Fibroblast of the conjunctiva (primary cell): Measurements from ENCODE around the gene PPP1R12A.
"Not testable (repeated sequence)": the region's sequence is repeated elsewhere in the genome, so short reads cannot be mapped to it uniquely, and the experiment has no call there.

Experiments
- DNase-seq: peaks from one replicate; pipeline ENCODE4 v3.0.0-alpha.2; 2010; ENCODE audit warnings: low read depth

The PPP1R12A gene

DNA sequence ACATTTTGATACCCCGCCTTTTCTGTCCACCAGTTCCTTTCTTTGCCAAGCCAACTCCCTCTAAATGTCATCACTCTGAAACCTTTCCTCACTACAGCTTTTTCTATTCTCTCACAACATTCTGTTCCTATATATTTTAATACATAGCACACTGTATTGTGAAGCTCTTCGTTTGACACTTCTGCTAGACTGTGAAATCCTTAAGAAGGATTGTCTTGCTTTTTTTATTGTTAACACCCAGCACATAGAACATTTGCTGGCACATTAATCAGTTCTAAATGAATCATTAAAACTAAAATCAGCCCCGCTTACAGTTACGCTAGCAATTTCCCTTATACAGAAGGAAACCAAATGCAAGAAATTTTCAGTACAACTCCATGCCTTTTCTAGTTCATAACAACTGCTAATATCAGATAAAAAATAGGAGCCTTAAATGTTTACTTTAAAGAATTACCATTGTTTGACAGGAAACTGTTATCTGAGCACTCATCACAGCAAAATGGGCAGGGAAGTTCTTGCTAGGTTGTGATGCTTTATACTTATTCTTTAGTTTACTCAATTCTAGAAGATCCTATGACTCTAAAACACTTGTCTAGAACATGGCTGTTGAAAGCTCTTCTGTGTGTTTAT, 93.5 kb downstream of the PPP1R12A start:
- DNase-seq, result no peak

DNA sequence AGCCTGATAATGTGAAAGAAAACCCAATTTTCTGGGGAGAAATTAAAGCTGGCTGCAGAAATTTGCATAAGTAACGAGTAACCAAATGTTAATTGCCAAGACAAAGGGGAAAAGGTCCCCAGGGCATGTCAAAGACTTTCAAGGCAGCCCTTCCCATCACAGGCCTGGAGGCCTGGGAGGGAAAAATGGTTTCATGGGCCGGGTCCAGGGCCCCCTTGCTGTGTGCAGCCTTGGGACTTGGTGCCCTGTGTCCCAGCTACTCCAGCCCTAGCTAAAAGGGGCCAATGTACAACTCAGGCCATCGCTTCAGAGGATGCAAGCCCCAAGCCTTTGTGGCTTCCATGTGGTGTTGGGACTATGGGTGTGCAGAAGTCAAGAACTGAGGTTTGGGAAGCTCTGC, 96.5 kb downstream of the PPP1R12A start:
- no peak for DNase-seq

DNA sequence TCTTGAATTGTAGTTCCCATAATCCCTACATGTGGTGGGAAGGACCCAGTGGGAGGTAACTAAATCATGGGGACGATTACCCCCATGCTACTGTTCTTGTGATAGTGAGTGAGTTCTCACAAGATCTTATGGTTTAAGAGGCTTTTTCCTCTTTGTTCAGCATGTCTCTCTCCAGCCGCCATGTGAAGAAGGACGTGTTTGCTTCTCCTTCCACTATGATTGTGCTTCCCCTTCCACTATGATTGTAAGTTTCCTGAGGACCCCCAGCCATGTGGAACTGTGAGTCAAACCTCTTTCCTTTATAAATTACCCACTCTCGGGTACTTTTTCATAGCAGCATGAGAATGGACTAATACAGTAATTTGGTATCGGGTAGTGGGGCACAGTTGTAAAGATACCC, 97.3 kb downstream of the PPP1R12A start:
- no peak for DNase-seq

DNA sequence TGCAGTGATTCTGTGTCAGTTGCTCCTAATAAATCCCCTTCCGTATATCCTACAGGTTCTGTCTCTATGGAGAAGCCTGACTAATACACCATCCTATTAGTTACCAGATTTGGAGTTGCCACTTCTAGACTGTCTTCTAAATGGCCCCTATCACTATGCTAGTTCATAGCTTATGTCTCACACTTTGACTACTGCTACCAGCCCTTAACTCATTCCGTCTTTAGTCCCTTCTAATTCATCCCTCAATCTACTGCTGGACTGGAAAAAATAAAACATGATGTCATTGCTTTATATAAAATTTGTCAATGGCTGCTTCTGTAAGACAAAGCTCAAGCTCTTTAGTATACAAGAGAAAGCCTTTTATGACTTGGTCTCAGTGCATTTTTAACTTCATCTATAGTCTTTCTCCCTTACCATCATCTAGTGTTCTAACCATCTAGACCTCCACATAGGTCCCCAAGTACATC, 99.5 kb downstream of the PPP1R12A start:
- no peak for DNase-seq

DNA sequence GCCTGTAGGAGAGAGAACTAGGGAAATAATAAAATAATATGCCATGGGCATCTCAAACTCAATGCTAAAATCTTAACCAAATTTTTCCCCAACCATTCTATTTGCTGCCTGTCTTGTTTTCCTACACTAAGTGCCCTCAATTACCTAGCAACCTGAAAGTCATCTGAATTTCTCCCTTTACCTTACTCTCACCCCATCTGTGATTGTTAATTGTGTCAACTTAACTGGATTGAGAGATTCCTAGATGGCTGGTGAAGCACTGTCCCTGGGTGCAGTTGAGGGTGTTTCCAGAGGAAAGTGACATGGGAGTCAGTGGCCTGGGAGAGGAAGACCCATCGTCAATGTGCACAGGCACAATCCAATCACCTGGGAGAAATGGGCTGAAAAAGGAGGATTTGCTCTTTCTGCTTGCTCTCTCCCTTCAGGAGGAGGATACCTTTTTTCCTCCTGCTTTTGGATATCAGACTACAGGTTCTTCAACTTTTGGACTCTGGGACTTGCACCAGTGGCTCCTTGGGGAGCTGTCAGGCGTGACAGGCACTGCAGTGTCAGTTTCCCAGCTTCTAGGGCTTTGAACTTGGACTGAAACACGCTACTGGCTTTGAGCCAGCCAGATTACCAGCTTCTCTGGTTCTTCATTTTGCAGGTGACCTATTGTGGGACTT, 100.1 kb downstream of the PPP1R12A start:
- no peak for DNase-seq

DNA sequence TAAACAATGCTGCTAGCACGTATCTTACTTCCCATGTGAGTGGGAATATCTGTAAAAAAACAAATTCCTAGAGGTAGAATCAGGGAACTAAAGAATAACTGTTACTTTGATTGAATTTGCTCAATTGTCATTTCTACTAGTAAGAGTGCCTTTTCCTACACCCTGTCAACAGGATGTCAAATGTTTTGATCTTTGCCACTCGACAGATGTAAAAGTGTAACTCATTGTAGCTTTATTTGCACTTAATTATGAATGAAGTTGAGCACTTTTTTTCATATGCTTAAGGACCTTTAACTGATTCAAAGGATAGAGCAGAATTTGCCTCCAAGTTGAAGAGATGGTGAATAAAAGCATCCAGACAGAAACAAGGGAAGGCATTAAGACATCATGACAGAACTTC, 104.5 kb downstream of the PPP1R12A start:
- DNase-seq, result no peak

DNA sequence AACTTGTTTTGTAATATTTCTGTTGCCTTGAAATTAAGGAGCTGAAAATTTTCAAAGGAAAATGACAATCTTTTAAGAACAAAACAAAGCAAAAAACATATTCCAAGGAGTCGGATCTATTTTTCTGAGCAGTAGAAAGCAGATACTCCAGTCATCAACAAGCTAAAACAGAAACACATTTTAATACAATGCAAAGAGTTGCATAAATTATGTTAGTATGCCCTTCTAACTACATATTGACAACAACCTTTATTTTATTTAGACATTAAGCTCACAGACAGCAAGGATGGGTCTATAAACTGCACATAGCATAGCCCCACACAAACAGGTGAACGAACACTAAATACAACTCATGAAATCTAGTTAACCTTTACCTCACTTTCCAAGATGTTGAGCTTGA, 106.0 kb downstream of the PPP1R12A start:
- DNase-seq, result no peak

DNA sequence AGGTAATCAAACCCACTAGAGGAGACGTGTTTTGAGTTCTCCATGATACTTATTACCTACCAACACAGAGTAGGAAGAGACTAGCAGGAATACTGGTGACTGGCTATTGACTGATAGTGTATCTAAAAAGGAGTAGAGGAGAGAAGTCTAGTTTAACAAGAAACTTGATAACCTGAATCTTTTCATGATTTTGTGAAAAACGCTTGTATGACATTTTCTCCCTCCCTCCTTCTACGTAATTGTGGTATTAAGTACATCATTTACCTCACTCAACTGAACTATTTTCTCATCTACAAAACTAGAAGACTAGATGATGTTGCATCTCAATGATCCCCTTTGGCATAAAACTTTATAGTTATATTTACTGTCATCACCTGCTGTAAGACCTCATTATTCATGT, 107.4 kb downstream of the PPP1R12A start:
- no peak for DNase-seq

DNA sequence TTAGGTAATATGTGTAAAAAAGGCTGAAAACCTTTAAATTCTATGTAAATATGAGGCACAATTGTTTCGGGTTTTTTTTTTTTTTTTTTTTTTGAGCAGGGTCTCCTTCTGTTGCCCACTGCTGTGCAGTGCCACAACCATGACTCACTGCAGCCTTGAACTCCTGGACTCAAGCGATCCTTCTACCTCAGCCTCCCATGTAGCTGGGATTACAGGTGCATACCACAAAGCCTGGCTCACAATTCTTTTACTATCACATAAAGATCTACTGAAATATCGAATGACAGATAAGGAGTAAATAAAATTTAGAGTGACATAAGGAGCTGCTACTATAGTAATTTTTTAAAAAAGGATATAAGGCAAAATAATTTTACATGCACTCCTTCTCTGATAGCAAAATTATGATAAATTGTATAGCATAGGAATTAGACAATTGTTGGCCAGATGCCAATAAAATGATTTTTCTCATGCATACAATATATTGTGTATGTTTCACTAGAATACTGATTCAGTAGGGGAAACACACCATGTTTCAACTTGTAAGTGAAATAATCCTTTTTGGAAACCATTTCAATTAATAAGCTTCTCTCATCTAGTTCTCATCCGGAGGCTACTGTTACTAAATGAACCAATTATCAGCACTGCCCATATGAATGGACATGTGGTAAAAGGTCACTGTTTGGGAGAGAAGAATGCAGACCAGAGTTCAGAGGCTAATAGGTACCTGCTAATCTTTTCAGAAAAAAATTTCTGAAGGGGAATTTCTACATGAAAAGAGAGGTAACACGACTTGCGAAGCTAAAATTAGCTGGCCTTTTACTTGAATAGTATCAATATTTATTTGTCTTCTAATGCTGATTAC, 108.4 kb downstream of the PPP1R12A start:
- DNase-seq, result no peak

DNA sequence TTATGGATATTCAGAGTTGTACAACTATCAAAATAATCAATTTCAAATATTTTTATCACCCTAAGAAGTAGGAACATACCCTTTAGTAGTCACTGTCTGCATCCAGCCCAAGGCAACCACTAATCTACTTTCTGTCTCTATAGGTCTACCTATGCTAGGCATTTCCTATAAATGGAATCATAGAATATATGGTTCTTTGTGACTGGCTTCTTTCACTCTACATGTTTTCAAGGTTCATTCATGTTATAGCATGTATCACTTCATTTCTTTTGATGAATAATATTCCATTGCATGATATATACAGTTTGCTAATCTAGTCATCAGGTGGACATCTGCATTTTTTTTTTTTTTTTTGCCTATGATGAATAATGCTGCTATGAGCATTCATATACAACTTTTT, 112.4 kb downstream of the PPP1R12A start:
- no peak for DNase-seq

DNA sequence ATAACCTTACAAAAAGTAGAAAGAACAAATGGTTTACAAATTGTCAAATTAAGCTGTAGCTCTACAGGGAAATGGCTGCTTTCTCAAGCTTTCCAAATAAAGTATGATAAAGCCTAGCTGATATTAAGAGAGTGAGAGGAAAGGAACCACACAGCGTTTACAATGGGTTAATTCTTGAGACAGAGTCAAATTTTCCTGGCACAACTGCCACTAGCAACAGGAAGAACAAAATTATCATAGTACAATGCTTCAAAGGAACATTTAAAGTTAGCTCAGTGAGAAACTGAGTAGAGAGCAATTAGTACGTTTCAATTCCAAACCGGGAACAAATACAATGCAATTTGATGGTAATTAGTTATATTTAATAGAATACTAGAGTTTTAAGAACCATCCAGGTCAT, 116.0 kb downstream of the PPP1R12A start:
- no peak for DNase-seq

DNA sequence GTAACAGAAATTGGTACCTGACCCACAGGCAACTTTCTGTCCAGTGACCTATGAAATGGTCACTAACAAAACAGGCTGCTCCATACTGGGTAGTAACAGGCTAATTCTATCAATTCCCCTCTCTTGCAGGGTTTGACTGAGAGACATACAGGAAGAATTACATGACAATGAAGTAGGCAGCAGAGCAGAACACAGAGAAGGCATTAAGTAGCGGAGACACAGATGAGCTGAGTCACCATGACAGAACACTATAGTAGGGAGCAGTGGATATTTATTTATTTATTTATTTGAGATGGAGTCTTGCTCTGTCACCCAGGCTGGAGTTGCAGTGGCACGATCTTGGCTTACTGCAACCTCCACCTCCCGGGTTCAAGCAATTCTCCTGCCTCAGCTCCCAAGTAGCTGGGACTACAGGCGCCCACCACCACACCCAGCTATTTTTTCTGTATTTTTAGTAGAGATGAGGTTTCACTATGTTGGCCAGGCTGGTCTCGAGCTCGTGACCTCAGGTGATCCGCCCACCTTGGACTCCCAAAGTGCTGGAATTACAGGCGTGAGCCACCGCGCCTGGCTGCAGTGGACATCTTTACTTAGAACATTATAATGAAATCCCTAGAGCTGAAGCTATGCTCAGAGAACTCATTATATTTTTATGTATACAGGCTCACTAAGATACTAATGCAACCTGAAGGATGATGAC, 150.4 kb downstream of the PPP1R12A start:
- not testable (repeated sequence) for DNase-seq

DNA sequence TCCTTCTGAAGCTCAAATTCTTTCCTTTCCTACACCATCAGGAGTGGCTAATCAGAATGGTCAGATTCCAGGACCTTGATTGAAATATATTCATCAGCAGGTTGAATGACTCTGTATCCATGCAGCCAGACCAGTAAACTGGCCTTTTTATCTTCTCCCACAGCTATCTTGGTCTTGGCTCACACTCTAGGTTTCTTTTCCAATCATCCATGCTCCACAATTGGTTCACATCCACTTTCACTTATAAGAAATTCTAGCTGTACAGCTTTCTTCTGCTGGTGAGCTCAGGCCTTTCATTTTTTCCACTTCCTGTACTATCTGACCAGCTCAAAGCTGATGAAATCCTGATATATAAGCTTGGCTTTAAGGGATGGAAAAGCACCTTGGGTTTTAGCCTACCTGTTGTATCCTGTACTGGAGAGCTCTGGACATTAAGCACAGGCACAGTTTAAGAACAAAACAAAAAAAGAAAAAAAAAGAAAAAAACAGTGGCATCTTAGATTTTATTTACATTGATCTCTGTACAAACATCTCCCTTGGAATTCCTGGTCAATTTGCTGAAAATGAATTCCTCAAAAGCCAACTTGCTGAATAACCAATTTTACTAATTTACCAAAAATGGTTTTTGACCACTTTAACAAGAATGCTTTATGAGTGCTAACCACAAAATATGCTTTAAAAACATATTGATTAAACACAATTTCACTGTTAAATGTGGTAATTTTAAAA, 152.6 kb downstream of the PPP1R12A start:
- peak; percentile 16 for DNase-seq

DNA sequence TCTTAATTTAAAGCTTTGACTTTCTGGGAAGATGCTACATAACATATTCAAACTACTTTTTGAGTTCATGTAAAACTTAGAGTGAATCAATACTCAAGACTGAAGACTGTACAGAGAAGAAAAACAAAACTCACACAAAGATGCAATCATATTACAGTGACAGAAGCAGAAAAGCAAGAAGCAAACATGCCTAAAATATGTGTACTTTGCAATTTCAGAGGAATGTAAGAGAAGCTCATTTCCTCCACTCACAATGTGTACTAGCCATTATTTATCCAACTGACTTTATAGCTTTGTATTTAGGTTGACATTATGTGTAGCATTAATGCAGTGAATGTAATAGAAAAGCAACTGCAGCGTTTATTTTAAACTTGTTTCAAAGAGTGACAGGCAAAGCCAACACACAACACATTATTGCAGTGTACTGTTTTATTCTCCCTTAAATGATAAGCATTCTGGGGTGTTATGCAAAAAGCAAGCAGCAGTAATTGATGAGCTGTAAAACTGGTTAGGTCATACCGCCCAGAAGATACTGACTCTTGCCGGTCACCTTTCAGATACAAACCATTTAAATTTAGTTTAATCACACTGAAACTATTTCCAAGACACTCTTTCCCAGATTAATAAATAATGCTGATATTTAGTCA, 156.0 kb downstream of the PPP1R12A start:
- no peak for DNase-seq

DNA sequence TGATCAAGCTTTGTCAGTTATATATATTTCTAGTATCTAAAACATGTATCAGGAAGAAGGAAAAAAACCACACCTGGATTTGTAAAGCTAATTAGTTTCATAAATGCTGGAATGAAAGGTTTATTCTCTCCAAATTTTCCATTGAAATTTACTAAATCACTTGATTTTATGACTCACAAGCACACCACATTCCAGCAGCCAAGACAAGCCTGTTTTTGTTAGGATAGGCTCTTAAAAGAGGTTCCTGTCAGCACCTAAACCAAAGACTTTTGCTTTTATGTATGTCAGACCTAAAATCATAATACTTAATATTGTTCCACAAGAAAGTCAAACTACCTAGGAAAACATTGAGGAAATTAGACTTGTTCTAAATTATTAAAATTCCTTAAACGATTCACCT, 158.8 kb downstream of the PPP1R12A start:
- DNase-seq, result no peak

DNA sequence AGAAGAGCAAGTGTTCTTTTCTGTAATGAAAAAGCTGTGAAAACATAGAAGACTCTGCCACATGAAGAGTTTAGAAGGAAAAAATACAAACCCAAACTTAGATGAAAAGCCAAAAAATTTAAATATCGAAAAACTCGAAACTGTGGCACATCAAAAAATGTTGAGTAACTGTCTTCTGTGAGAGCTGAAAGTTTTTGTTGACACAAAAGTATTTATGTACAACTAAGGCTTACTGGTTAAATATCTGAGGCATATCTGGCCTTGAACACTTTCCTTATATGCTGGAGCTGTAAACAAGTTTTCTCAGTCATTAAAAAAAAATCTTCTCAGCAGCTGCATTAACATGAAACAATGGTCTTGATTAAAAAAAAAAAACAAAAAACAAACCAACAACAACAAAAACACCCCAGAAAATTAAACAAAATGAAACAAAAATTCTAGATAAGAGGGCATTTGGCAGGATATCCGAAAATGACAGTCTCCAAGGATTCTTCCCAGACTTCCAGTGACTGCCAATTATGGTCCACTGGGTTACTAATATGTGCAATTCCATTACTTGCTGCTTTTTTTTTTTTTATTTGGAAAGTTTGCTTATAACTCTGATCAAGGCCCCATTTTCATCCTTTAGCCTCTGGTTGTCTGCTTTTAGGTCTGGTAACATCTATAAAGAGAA, 159.4 kb downstream of the PPP1R12A start:
- DNase-seq, result no peak

DNA sequence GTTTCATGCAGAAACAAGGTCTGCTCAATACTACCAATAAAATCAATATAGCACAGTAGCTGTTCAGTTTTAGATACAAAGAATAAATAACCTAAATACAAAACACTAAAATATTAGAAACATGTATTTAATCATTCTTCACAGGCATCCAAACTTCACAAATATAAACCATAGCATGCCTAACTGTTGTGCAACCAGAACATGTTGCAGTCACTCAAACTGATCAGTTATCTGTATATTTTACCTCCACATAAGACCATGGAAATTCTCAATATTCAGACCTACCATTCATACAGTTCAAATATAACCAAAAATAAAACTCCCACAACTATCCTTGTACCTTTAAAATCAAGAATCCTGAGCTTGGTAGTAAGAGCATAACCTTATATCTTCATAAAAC, 161.0 kb downstream of the PPP1R12A start:
- DNase-seq, result no peak

DNA sequence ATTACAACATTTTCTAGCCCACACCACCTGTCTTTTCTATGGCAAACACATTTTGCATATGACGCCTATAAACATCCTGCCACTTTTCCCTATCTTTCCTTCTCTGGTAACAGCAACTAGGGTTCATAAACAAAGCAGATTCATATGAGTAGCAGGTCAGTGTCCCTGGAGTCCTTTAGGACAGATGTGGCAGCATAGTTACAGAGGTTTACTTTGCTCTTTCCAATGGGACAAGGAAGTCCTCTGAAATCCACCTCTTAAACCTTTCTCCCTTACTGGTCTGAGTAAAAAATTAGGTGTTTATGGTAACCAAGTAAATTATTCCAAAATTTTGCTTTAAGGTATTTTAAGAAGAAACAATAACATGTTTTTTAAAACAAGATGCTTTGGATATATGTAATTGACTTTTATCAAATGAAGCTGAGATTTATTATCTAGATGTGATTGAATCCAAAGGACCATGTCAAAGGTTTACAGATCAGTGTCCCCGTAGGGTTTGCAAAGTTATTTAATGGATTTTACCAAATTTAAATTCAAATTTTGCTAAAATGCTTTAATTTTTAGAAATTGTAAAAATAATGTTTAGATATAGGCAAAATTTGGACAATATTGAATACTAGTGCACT, 164.9 kb downstream of the PPP1R12A start:
- no peak for DNase-seq

DNA sequence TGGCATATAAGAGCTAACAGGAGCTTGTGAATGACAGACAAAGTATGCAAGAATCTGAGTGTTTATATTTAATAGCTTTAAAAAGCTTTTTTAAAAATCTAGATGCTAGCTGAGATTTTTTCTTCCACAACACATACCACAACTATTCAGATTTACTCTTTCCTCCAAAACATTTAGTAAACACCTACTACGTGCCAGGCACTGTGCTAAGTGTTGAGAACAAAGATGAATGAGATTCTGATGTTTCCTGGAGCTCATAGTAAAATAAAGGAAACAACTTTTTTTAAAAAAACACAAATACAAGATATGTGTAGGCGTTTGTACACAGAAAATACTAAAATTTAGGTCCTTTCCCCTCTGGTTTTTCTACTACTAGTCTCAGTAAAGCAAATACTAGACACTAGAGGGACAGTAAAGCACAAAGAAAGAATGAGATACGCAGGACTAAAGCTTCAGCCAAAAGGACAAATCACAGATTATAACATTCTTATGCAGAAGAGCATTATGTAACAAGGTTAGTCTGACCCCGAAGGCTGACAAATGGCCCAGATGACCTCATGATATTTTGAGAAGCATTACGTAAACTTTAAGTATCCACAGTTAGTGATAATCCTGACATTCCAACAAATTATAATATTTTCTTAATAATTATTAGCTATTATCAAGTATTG, 165.6 kb downstream of the PPP1R12A start:
- DNase-seq, result no peak
